Neural cell (in vitro differentiated cells): ENCODE results near the gene BNIP5.

Experiments
- EP300 ChIP-seq: fragments of 450-650 bp; conservative IDR thresholded peaks from 2 replicates; pipeline ENCODE4 v1.6.1; 2014; ENCODE audit warnings: antibody characterized with exemption, mild to moderate bottlenecking, moderate library complexity; ENCODE audit not compliant: poor library complexity, severe bottlenecking
- EZH2 ChIP-seq: fragments of 200-600, 300-800 bp; shearing (Covaris generic), sonication (generic); IDR thresholded peaks from 2 replicates; pipeline ENCODE4 v1.6.1; 2014; ENCODE audit warnings: antibody characterized with exemption, low read length, borderline replicate concordance, mild to moderate bottlenecking; ENCODE audit not compliant: insufficient read depth, poor library complexity, severe bottlenecking
- RAD21 ChIP-seq: fragments of 450-650 bp; conservative IDR thresholded peaks from 2 replicates; pipeline ENCODE4 v1.6.1; 2014; ENCODE audit warnings: antibody characterized with exemption, mild to moderate bottlenecking, moderate library complexity
- REST ChIP-seq: IDR thresholded peaks from 2 replicates; pipeline ENCODE4 v1.6.1; 2012; ENCODE audit warnings: borderline replicate concordance
- TAF1 ChIP-seq: IDR thresholded peaks from 2 replicates; pipeline ENCODE4 v1.6.1; 2012; ENCODE audit warnings: low read depth
- TF ChIP-seq, protein P1 (sequence below): fragments of 450-650 bp; IDR thresholded peaks from 2 replicates; pipeline ENCODE4 v1.5.1; 2014; ENCODE audit warnings: antibody characterized with exemption, mild to moderate bottlenecking, moderate library complexity; ENCODE audit not compliant: poor library complexity, severe bottlenecking

DNA sequence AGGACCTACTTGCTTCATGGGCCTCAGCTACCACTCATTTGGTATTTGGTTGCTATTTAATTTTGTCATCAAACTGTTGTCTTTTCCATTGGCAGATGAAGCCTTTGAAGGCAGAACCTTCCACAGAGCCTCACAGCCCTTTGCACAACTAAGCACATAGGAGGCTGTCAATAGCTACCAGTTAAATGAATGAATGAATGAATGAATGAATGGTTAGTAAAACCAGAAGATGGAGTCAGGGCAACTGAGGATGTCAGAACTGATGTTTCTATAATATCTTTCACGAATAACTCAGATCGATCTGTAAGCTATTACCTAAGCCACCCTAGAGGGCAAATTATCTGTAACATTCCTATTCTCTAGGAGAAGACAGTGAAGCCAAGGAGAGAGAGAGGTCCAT lies 19.1 kb downstream of the BNIP5 start:
- no peak for TF ChIP-seq RAD21
- no peak for TF ChIP-seq TAF1
- no peak for TF ChIP-seq REST
- TF ChIP-seq, protein P1, sequence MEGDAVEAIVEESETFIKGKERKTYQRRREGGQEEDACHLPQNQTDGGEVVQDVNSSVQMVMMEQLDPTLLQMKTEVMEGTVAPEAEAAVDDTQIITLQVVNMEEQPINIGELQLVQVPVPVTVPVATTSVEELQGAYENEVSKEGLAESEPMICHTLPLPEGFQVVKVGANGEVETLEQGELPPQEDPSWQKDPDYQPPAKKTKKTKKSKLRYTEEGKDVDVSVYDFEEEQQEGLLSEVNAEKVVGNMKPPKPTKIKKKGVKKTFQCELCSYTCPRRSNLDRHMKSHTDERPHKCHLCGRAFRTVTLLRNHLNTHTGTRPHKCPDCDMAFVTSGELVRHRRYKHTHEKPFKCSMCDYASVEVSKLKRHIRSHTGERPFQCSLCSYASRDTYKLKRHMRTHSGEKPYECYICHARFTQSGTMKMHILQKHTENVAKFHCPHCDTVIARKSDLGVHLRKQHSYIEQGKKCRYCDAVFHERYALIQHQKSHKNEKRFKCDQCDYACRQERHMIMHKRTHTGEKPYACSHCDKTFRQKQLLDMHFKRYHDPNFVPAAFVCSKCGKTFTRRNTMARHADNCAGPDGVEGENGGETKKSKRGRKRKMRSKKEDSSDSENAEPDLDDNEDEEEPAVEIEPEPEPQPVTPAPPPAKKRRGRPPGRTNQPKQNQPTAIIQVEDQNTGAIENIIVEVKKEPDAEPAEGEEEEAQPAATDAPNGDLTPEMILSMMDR, result no peak
- TF ChIP-seq EZH2, result no peak
- TF ChIP-seq EP300, result no peak
